Endothelial cell of hepatic sinusoid (primary cell): ENCODE results near the gene ZNF280A.
"Not testable (repeated sequence)": the region's sequence is repeated elsewhere in the genome, so short reads cannot be mapped to it uniquely, and the experiment has no call there.

Experiments used
- in situ Hi-C: cut with HindIII; loops from 2 replicates; pipeline ENCODE4 v1.10.0; 2017; ENCODE audit warnings: low sequenced_read_pairs

Gene ZNF280A

DNA sequence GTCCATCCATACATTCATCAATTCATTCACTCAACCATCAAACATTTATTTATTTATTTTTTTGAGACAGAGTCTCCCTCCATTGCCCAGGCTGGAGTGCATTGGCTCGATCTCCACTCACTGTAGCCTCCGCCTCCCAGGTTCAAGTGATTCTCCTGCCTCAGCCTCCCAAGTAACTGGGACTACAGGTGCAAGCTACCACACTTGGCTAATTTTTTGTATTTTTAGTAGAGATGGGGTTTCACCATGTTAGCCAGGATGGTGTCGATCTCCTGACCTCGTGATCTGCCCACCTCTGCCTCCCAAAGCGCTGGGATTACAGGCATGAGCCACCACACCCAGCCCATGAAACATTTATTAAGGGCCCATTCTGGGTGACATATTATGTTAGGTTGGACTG is 49.0 kb downstream of the ZNF280A start:
- in situ Hi-C loops: not testable (repeated sequence)

DNA sequence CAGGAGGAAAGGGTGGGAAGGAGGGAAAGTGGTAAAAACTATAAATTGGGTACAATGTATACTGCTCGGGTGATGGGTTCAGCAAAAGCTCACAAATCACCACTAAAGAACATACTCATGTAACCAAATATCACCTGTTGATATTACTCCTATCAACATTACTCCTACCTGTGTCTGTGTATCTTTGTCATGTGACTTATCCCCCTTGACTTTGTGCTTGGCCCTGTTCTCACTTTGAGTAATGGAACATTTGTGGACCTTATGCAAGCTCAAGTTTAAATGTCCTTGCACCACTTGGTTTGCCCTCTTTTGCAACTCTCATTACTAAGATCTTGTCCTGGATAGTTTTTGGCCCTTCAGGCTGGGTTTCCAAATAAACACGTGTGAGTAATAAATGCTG is 50.5 kb downstream of the ZNF280A start:
- in situ Hi-C loops: no loop called here

- in situ Hi-C loops: not testable (repeated sequence)
These were observed 51.1 kb downstream of the ZNF280A start for GRCh38 chr22:22468794-22469469.

DNA sequence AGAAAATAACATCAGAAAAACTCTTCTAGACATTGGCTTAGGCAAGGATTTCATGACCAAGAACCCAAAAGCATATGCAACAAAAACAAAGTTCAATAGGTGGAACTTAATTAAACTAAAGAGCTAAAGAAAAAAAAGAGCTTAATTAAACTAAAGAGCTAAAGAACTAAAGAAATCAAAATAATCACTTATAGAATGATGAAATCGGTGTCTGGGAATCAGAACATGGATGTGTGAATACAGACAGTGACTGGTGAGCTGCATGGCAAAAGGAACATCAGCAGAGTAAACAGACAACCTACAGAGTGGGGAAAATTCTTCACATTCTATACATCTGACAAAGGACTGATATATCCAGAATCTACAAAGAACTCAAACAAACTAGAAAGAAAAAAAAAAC is 53.0 kb downstream of the ZNF280A start:
- in situ Hi-C loops: no loop called here

DNA sequence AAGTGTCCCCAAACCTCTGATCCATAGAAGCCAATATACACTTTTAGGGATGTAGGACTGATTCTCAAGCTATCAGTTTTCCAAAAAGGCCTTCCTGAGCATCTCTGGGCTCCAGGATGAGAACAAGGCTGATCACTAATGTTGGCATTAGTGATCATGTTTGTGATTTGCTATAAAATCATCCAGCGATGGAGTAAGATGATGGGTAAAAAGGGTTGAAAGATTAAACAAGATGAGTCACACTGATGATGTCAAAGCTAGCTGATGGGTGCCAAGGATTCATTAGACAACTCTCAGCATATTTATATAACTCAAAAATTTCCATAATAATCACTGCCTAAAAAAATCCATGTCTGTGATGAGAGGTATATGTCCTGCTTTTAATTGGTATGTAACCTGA is 54.3 kb downstream of the ZNF280A start:
- in situ Hi-C loops: no loop called here

DNA sequence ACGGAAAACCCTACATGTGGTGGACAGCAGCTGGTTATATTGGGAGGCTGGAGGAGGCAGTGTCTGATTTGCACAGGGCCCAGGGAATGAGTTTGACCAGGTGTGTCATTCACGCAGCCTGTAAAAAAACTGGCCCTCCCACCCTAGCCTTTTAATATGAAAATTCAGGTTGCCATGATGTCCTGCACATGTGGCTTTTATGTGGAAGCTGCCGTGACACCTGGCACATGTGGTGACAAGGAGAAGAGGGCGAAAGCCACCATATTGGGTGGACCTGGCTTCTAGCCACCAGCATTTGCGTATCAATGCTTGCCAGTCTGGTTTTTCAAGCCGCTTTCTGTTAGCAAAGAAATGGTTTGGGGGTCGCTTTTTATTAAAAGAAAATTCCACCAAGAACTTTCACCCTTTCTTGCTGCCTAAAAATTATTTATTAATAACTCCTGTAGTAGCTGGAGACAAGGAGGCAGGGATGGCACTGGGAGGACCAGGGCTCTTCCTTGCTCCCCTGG is 54.9 kb downstream of the ZNF280A start:
- in situ Hi-C loops: no loop called here

DNA sequence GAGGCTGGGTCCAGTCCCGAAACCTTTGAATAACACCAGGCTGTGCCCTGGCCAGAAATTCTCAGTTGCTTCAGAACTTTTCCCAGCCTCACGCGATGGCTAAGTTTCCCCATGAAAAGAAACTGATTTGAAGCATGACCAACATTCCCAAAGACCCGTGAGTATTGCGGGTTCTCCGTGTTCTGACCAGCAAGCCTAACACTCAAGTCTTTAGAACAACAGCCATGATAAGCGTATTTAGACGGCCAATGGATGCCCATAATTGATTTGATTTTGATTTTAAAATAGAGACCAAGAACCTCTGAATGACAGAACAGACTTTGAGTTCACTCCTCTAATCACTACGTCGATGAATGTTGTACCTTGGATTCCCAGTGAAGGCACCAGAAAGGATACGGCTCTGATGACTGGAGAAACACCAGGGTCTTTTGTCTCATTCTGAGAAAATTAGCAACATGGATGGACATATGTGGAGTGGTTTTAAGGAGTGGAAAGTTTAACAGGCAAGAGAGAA is 55.5 kb downstream of the ZNF280A start:
- in situ Hi-C loops: no loop called here

GRCh38 chr22:22463855-22464540 is 56.1 kb downstream of the ZNF280A start:
- in situ Hi-C loops: no loop called here
